ENCODE data around the gene KRT26.

DNA sequence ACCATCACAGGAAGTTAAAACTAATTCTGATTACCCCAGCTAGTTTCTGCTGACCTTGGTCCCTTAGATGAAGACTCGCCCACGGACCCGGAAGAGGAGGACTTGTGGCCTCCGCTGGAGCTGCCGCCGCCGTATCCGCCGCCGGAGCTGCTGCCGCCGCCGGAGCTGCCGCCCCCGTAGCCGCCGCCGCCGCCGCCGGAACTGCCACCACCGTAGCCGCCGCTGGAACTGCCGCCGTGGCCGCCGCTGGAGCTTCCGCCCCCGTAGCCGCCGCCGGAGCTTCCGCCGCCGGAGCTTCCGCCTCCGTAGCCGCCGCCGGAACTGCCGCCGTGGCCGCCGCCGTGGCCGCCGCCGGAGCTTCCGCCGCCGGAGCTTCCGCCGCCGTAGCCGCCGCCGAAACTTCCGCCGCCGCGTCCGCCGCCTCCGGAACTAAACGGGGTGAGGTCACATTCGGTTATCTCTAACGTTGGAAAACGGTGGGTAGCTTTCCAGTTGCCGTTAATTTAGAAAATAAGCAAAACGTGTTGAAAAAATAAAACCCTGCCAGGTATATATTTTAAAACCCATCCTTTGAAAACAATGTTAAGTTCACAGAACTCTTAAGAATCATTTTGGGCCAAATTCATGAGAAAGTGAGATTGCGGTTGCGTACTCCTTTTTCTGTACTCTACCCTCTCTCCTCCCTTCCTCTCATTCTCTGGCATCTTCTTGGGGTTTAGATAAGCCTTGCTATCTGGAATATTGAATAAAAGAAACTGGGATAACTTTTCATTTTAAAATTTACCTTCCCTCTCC, 46.9 kb upstream of the KRT26 start:
- TF ChIP-seq, protein P1, sequence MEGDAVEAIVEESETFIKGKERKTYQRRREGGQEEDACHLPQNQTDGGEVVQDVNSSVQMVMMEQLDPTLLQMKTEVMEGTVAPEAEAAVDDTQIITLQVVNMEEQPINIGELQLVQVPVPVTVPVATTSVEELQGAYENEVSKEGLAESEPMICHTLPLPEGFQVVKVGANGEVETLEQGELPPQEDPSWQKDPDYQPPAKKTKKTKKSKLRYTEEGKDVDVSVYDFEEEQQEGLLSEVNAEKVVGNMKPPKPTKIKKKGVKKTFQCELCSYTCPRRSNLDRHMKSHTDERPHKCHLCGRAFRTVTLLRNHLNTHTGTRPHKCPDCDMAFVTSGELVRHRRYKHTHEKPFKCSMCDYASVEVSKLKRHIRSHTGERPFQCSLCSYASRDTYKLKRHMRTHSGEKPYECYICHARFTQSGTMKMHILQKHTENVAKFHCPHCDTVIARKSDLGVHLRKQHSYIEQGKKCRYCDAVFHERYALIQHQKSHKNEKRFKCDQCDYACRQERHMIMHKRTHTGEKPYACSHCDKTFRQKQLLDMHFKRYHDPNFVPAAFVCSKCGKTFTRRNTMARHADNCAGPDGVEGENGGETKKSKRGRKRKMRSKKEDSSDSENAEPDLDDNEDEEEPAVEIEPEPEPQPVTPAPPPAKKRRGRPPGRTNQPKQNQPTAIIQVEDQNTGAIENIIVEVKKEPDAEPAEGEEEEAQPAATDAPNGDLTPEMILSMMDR (conservative IDR thresholded peaks at IDR 0.05; ENCODE audit: low read depth, low read length), result no peak
- no peak for TF ChIP-seq EZH2 (IDR thresholded peaks at IDR 0.05; ENCODE audit: borderline replicate concordance, low read depth, low read length, poor library complexity, severe bottlenecking)

Data from A673 (cell line).